K562 (cell line): Measurements from ENCODE around the gene PRRX1. TPM values are rescaled to one million over a fixed set of nuclear protein-coding genes. Genes with fewer than 3 reads are reported as not detected.

Source experiments
- ATAC-seq: fragments of 200-7000 bp; cut with Tn5 transposase; 3 replicates; pipeline ENCODE4 v1.9.1; 2020; ENCODE audit warnings: moderate library complexity
- BruUV-seq: library from RNA; stranded (reverse); fragments of 400-500 nt; replicated peaks from 2 replicates; lab custom pipeline; 2021; lab: Mats Ljungman, UMichigan
- CTCF ChIA-PET: fragments of 300-600 bp; formaldehyde crosslinking; extraction: SDS; loops from one replicate; lab custom pipeline; 2021; ENCODE audit warnings: low intra/inter-chr PET ratio; lab: Yijun Ruan, JAX
- POLR2A ChIA-PET: fragments of 300-600, 350-650 bp; sonication (Branson Sonifier 250); formaldehyde crosslinking; extraction: SDS; loops from one replicate; lab custom pipeline; 2021; ENCODE audit warnings: antibody characterized with exemption, inconsistent platforms; lab: Yijun Ruan, JAX
- DNase-seq, 4 experiments: peaks; one replicate each; pipeline versions ENCODE4 v3.0.0 to v3.0.0-alpha.2; 2011 to 2018; ENCODE audit warnings: low spot score in 3 of 4, mixed read lengths in 3 of 4; ENCODE audit errors: extremely low read depth in 1 of 4
- FAIRE-seq: peaks from 2 replicates; lab custom pipeline; 2011; peaks lifted over from hg19 to GRCh38; lab: Jason Lieb, UNC
- H2AFZ ChIP-seq: 2 replicates; pipeline ENCODE4 v1.6.0; 2011; ENCODE audit warnings: low read depth, low read length, control low read depth, inconsistent platforms
- H3K27ac ChIP-seq: fragments of 200-600 bp; 3 replicates; pipeline ENCODE4 v1.8.0; 2011; ENCODE audit warnings: low read depth, mild to moderate bottlenecking, control low read depth, inconsistent platforms, low read length, moderate library complexity, mixed read lengths; ENCODE audit errors: extremely low read depth
- H3K27me3 ChIP-seq, 2 experiments: fragments of 300-600 bp in 1 of 2; 2 replicates in 1 of 2; 3 replicates in 1 of 2; pipeline versions ENCODE4 v1.6.0 to v1.8.0; 2011; ENCODE audit warnings: inconsistent platforms in 2 of 2, low read length in 2 of 2, mild to moderate bottlenecking in 1 of 2, mixed read lengths in 1 of 2, moderate library complexity in 1 of 2; ENCODE audit not compliant: control insufficient read depth in 2 of 2, insufficient read depth in 2 of 2
- H3K36me3 ChIP-seq: fragments of 300-600 bp; 3 replicates; pipeline ENCODE4 v1.8.0; 2011; ENCODE audit warnings: mild to moderate bottlenecking, low read length, inconsistent platforms; ENCODE audit not compliant: control insufficient read depth, insufficient read depth
- H3K4me1 ChIP-seq, 2 experiments: fragments of 200-600 bp in 1 of 2; replicated peaks in 1 of 2; 2 replicates in 1 of 2; 3 replicates in 1 of 2; pipeline versions ENCODE4 v1.5.1 to v1.8.0; 2011; ENCODE audit warnings: inconsistent platforms in 2 of 2, low read length in 2 of 2, mild to moderate bottlenecking in 1 of 2, mixed read lengths in 1 of 2, moderate library complexity in 1 of 2; ENCODE audit not compliant: control insufficient read depth in 2 of 2, insufficient read depth in 2 of 2
- H3K4me2 ChIP-seq: 2 replicates; pipeline ENCODE4 v1.6.1; 2011; ENCODE audit warnings: low read length, control low read depth, inconsistent platforms, mixed read lengths; ENCODE audit not compliant: insufficient read depth
- H3K4me3 ChIP-seq: fragments of 200-600 bp; sonication (generic), shearing (Covaris generic); 2 replicates; pipeline ENCODE4 v1.5.1; 2016; ENCODE audit warnings: control low read depth, inconsistent platforms
- H3K79me2 ChIP-seq: fragments of 200-600 bp; 3 replicates; pipeline ENCODE4 v1.8.0; 2011; ENCODE audit warnings: low read length, inconsistent platforms; ENCODE audit not compliant: control insufficient read depth, insufficient read depth
- H3K9ac ChIP-seq, 2 experiments: 2 replicates each; pipeline versions ENCODE4 v1.6.0 to v1.6.1; 2011; ENCODE audit warnings: low read depth in 2 of 2, low read length in 2 of 2, control low read depth in 1 of 2, inconsistent platforms in 1 of 2, mild to moderate bottlenecking in 1 of 2, mixed read lengths in 1 of 2; ENCODE audit not compliant: insufficient read depth in 1 of 2
- H3K9me1 ChIP-seq: one replicate; pipeline ENCODE4 v1.6.0; 2011; ENCODE audit warnings: inconsistent platforms, mild to moderate bottlenecking, low read length, moderate library complexity; ENCODE audit not compliant: control insufficient read depth, insufficient read depth
- H3K9me3 ChIP-seq: replicated peaks from 2 replicates; pipeline ENCODE4 v1.5.1; 2011; ENCODE audit warnings: low read depth, low read length, inconsistent platforms; ENCODE audit not compliant: control insufficient read depth, insufficient read depth
- H4K20me1 ChIP-seq: replicated peaks from 2 replicates; pipeline ENCODE4 v1.6.1; 2011; ENCODE audit warnings: low read length, inconsistent platforms, mixed read lengths; ENCODE audit not compliant: control insufficient read depth, insufficient read depth
- HMGN3 ChIP-seq: IDR thresholded peaks from 2 replicates; pipeline ENCODE4 v1.6.1; 2011; ENCODE audit warnings: borderline replicate concordance, low read depth, mild to moderate bottlenecking, mixed read lengths, low read length; ENCODE audit not compliant: insufficient read length; ENCODE audit errors: extremely low read depth
- MAFK ChIP-seq: IDR thresholded peaks from 2 replicates; pipeline ENCODE4 v1.6.1; 2011; ENCODE audit warnings: low read length, improper control_type of control experiment
- PCBP2 ChIP-seq: fragments of 200-400 bp; formaldehyde crosslinking; IDR thresholded peaks from 2 replicates; pipeline ENCODE4 v1.6.1; 2018; ENCODE audit warnings: low read length, low read depth, mild to moderate bottlenecking, moderate library complexity; ENCODE audit not compliant: poor library complexity, severe bottlenecking
- in situ Hi-C: fragments of 300-500 bp; cut with MboI; formaldehyde crosslinking; loops from 4 replicates; pipeline ENCODE4 v1.15.0; 2018; ENCODE audit warnings: inconsistent platforms, mixed read lengths
- intact Hi-C: fragments of 100-400 bp; cut with micrococcal nuclease; formaldehyde crosslinking; loops from 2 replicates; pipeline ENCODE4 v1.14.2; 2022
- polyA plus RNA-seq, 8 experiments: library from polyadenylated mRNA; depleted of rRNA in 4 of 8; stranded (reverse) in 5 of 8; unstranded in 3 of 8; fragments of >200 nt; fragmentation: Nextera tagmentation in 2 of 8; fragmentation: Illumina TruSeq in 1 of 8; extraction: Ambion mirVana in 2 of 8; extraction: Trizol in 1 of 8; gene quantifications; 2 replicates each; pipeline versions ENCODE4 v1.2.1 to v1.2.3, GENCODE V29; 2011 to 2014; ENCODE audit warnings: inconsistent platforms in 1 of 8, missing spikeins in 1 of 8
- total RNA-seq, 7 experiments: library from RNA; depleted of rRNA in 6 of 7; stranded (reverse); fragments of >200 nt in 6 of 7; fragmentation: Illumina TruSeq in 2 of 7; extraction: Trizol in 2 of 7; gene quantifications; 2 replicates each; pipeline versions ENCODE4 v1.2.1 to v1.2.3, GENCODE V29; 2011 to 2021; ENCODE audit warnings: low replicate concordance in 1 of 7
- TF ChIP-seq, protein P1 (sequence below): IDR thresholded peaks from 2 replicates; pipeline ENCODE4 v1.6.1; 2016; ENCODE audit warnings: missing genetic modification characterization, missing compliant biosample characterization

Gene PRRX1
- total and polyA plus RNA-seq, 9 of the 15 experiments (the other 6 are each of a cell fraction or from before 2014, with no cell fraction given): not detected

DNA sequence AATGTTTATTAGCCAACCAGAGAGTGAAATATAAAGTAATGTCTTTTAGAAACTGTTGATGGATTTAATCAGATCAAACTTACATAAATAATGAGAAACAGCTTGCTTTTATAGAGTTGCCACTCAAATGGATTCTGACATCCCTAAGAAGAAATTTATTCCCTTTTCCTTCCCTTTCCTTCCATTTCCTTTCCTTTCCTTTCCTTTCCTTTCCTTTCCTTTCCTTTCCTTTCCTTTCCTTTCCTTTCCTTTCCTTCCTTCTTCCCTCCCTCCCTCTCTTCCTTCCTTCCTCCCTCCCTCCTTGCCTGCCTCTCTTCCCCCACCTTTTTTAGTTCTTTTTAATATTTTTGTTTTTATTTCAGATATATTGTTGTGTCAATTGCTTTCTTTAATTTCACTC is 27.3 kb downstream of the PRRX1 start:
- Histone ChIP-seq H3K27me3 (no peaks in the 10 kb centered on the region), H3K9me1 (no peaks in the 10 kb centered on the region), H3K79me2 (no peaks in the 10 kb centered on the region), H3K27ac (no peak overlapping the region), H3K4me1 (no peaks in the 10 kb centered on the region), H3K36me3 (no peaks in the 10 kb centered on the region), H3K9ac (no peak overlapping the region), H3K4me2 (no peak overlapping the region), H3K9me3 (no peaks in the 10 kb centered on the region), H2AFZ (no peak overlapping the region), H4K20me1 (no peaks in the 10 kb centered on the region), H3K4me3 (no peak overlapping the region)
- in situ Hi-C loops (no loop called here), intact Hi-C loops (no loop called here)
- DNase-seq (no peak), ATAC-seq (no peak), FAIRE-seq (no peak)
- POLR2A ChIA-PET: no interaction called here
- TF ChIP-seq PCBP2 (peak; percentile 62), MAFK (no peak), HMGN3 (no peak)
- TF ChIP-seq, protein P1, sequence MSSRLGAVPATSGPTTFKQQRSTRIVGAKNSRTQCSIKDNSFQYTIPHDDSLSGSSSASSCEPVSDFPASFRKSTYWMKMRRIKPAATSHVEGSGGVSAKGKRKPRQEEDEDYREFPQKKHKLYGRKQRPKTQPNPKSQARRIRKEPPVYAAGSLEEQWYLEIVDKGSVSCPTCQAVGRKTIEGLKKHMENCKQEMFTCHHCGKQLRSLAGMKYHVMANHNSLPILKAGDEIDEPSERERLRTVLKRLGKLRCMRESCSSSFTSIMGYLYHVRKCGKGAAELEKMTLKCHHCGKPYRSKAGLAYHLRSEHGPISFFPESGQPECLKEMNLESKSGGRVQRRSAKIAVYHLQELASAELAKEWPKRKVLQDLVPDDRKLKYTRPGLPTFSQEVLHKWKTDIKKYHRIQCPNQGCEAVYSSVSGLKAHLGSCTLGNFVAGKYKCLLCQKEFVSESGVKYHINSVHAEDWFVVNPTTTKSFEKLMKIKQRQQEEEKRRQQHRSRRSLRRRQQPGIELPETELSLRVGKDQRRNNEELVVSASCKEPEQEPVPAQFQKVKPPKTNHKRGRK: peak; percentile 56; the same call in 1 of the 2 replicates
- BruUV-seq: no TSS peak
- CTCF ChIA-PET: no interaction called here
